NCI-H748 (cell line): Measurements from ENCODE around the gene ACAD11.

ENCODE experiments used
- DNase-seq: peaks from one replicate; lab custom pipeline; 2025; ENCODE audit not compliant: unreplicated experiment; lab: John Stamatoyannopoulos, UW

ACAD11 gene

GRCh38 chr3:132517311-132517710, 142.3 kb downstream of the ACAD11 start:
- no peak for DNase-seq

GRCh38 chr3:132513057-132513456, 146.6 kb downstream of the ACAD11 start:
- DNase-seq, result no peak

- DNase-seq, result no peak
Observed at GRCh38 chr3:132509506-132509905, 150.1 kb downstream of the ACAD11 start.

DNA sequence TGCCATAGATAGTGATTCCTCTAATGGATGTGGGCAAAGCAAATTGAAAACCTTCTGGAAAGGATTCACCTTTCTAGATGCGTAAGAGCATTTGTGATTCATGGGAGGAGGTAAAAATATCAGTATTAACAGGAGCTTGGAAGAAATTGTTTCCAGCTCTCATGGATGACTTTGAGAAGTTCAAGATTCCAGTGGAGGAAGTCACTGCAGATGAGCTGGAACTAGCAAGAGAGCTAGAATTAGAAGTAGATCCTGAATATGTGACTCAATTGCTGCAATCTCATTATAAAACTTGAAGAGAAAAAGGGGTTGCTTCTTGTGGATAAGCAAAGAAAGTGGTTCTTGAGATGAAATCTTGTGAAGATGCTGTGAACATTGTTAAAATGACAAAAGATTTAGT, 150.5 kb downstream of the ACAD11 start:
- DNase-seq, result no peak
